WTC11 (cell line): ENCODE measurements around the gene PCDHB3. TPM values are rescaled to one million over a fixed set of nuclear protein-coding genes. Genes with fewer than 3 reads are reported as not detected.
A peak's percentile ranks its signal among the peaks of the same experiment; 100 is the strongest.

ENCODE experiments used
- ATAC-seq: fragments of 200-7000 bp; cut with Tn5 transposase; 2 replicates; pipeline ENCODE4 v1.10.0; 2021; ENCODE audit warnings: mild to moderate bottlenecking, moderate library complexity
- Bru-seq: library from RNA; stranded (reverse); fragments of 400-500 nt; gene quantifications from one replicate; lab custom pipeline; 2021; lab: Mats Ljungman, UMichigan
- CTCF ChIA-PET: fragments of 300-600 bp; sonication (Branson Sonifier 250); formaldehyde crosslinking; loops from one replicate; lab custom pipeline; 2021; ENCODE audit warnings: antibody characterized with exemption; lab: Charles Lee
- POLR2A ChIA-PET: fragments of 350-600 bp; sonication (Branson Sonifier 250); formaldehyde crosslinking; loops from one replicate; lab custom pipeline; 2021; ENCODE audit warnings: antibody characterized with exemption; lab: Charles Lee
- DNase-seq: peaks from one replicate; pipeline ENCODE4 v3.0.0; 2021; ENCODE audit warnings: low spot score
- H3K27ac Mint-ChIP-seq: 2 replicates; pipeline ENCODE4 v1.8.0; 2021; ENCODE audit warnings: mixed read lengths
- H3K27me3 Mint-ChIP-seq: 2 replicates; pipeline ENCODE4 v1.8.0; 2021; ENCODE audit warnings: low read depth, mild to moderate bottlenecking, moderate library complexity, mixed read lengths
- H3K36me3 Mint-ChIP-seq: 2 replicates; pipeline ENCODE4 v1.8.0; 2021; ENCODE audit warnings: mixed read lengths
- H3K4me1 Mint-ChIP-seq: 2 replicates; pipeline ENCODE4 v1.8.0; 2022; ENCODE audit warnings: mixed read lengths
- H3K4me3 Mint-ChIP-seq: 2 replicates; pipeline ENCODE4 v1.8.0; 2021; ENCODE audit warnings: mild to moderate bottlenecking, moderate library complexity, mixed read lengths
- H3K9me3 Mint-ChIP-seq: 2 replicates; pipeline ENCODE4 v1.8.0; 2021; ENCODE audit warnings: mixed read lengths
- AFF4 ChIP-seq: sonication (generic); formaldehyde crosslinking; IDR thresholded peaks from 2 replicates; pipeline ENCODE4 v1.8.1; 2023; ENCODE audit warnings: mild to moderate bottlenecking, missing genetic modification reagents, borderline replicate concordance
- ARID4B ChIP-seq: sonication (generic); formaldehyde crosslinking; IDR thresholded peaks from 2 replicates; pipeline ENCODE4 v1.8.0; 2023; ENCODE audit warnings: missing genetic modification reagents, mild to moderate bottlenecking, borderline replicate concordance
- ATF2 ChIP-seq: sonication (generic); formaldehyde crosslinking; IDR thresholded peaks from 2 replicates; pipeline ENCODE4 v1.8.1; 2022; ENCODE audit warnings: low read depth, missing genetic modification reagents, borderline replicate concordance
- CTCF ChIP-seq: fragments of 200-600 bp; IDR thresholded peaks from 2 replicates; pipeline ENCODE4 v1.8.0; 2022; ENCODE audit warnings: antibody characterized with exemption
- ERG ChIP-seq: fragments of 250-450 bp; sonication (Bioruptor Pico); IDR thresholded peaks from 2 replicates; pipeline ENCODE4 v1.8.0; 2021; ENCODE audit warnings: mild to moderate bottlenecking
- GABPB1 ChIP-seq: sonication (generic); formaldehyde crosslinking; IDR thresholded peaks from 2 replicates; pipeline ENCODE4 v1.8.1; 2023; ENCODE audit warnings: mild to moderate bottlenecking, missing genetic modification reagents
- JUN ChIP-seq: sonication (generic); formaldehyde crosslinking; IDR thresholded peaks from 2 replicates; pipeline ENCODE4 v1.8.0; 2023; ENCODE audit warnings: mild to moderate bottlenecking, missing genetic modification reagents
- SMAD4 ChIP-seq: sonication (generic); formaldehyde crosslinking; IDR thresholded peaks from 2 replicates; pipeline ENCODE4 v1.8.0; 2022; ENCODE audit warnings: mild to moderate bottlenecking, missing genetic modification reagents
- SOX15 ChIP-seq: fragments of 250-450 bp; sonication (Bioruptor Pico); IDR thresholded peaks from 2 replicates; pipeline ENCODE4 v1.9.0; 2021; ENCODE audit warnings: mild to moderate bottlenecking
- SP1 ChIP-seq: sonication (generic); formaldehyde crosslinking; conservative IDR thresholded peaks from 2 replicates; pipeline ENCODE4 v1.8.1; 2022; ENCODE audit warnings: missing genetic modification reagents
- USF1 ChIP-seq: sonication (generic); formaldehyde crosslinking; IDR thresholded peaks from 2 replicates; pipeline ENCODE4 v1.8.0; 2022; ENCODE audit warnings: mild to moderate bottlenecking, missing genetic modification reagents
- ZBTB21 ChIP-seq: sonication (generic); formaldehyde crosslinking; IDR thresholded peaks from 2 replicates; pipeline ENCODE4 v1.8.1; 2023; ENCODE audit warnings: mild to moderate bottlenecking, missing genetic modification reagents, borderline replicate concordance
- ZBTB43 ChIP-seq: sonication (generic); formaldehyde crosslinking; IDR thresholded peaks from 2 replicates; pipeline ENCODE4 v1.8.1; 2023; ENCODE audit warnings: mild to moderate bottlenecking, missing genetic modification reagents
- ZNF263 ChIP-seq: sonication (generic); formaldehyde crosslinking; IDR thresholded peaks from 2 replicates; pipeline ENCODE4 v1.8.1; 2022; ENCODE audit warnings: low read depth, mild to moderate bottlenecking, moderate library complexity, missing genetic modification reagents
- long read RNA-seq, 3 experiments: library from RNA in 1 of 3; library from capped mRNA in 1 of 3; library from polyadenylated mRNA in 1 of 3; unstranded in 2 of 3; stranded (forward) in 1 of 3; transcript quantifications; one replicate each; pipeline ENCODE4 v2.0.0, GENCODE V29; 2021
- total RNA-seq: library from RNA; stranded (reverse); gene quantifications from 3 replicates; pipeline ENCODE4 v1.2.3, GENCODE V29; 2021

Gene PCDHB3
- total RNA-seq (4.7 to 6.4 TPM (median 5.1 TPM) in 3 replicates), Bru-seq, nascent RNA (percentile 85 among the genes with signal in this experiment)
- long read RNA-seq, experiment 1, transcript PCDHB3-201 (1 exons, 3,355 nt) = major isoform, 10 of 10 reads
- long read RNA-seq, experiment 1, partial matches to known transcripts = 0 of 10 reads
- long read RNA-seq, experiment 1, other reads (novel, unspliced or antisense) = 0 of 10 reads
- long read RNA-seq, experiment 2, transcript PCDHB3-201 (1 exons, 3,355 nt) = major isoform, 5 of 5 reads
- long read RNA-seq, experiment 2, partial matches to known transcripts = 0 of 5 reads
- long read RNA-seq, experiment 2, other reads (novel, unspliced or antisense) = 0 of 5 reads
- long read RNA-seq, experiment 3 = 0 reads

- Mint-ChIP-seq H3K9me3 (peaks cover 3% of the 10 kb centered on the region; the same call in 1 of the 2 replicates), H3K4me1 (peaks cover 14% of the 10 kb centered on the region), H3K36me3 (peaks cover 35% of the 10 kb centered on the region), H3K4me3 (peak within 1 kb of the TSS; percentile 80), H3K27ac (peak within 1 kb of the TSS; percentile 98), H3K27me3 (no peaks in the 10 kb centered on the region)
- TF ChIP-seq JUN (CRISPR knock-in tag) = no peak
- peak; percentile 71 for TF ChIP-seq CTCF
- no peak for TF ChIP-seq ERG (CRISPR knock-in tag)
- ChIA-PET CTCF (interaction anchor here (0.7 to 1.3 kb wide), 8 partner anchors 14 to 464 kb away, joined by 3 to 7 read pairs (median 3); partner anchors contain the start of genes PCDHA12, PCDHB11 and PCDHB16), POLR2A (no interaction called here)
- peak; percentile 88 for DNase-seq
- ATAC-seq = peak; percentile 90
Observed at GRCh38 chr5:141100243-141100805, at the start of gene PCDHB3. PCDHB3 (plus strand) TSS chr5:141100473; CDS start chr5:141100650, 177 bp downstream.

GRCh38 chr5:141050622-141051520, 49.4 kb upstream of the PCDHB3 start, which contains the start of gene PCDHB1:
PCDHB1 (plus strand) TSS chr5:141051374; CDS start chr5:141051471, 97 bp downstream.
- ChIA-PET POLR2A (interaction anchor here (1.0 kb wide), 1 partner anchor 51 kb away, joined by 3 read pairs; no protein-coding TSS in a partner anchor), CTCF (interaction anchor here (0.5 to 3.4 kb wide), 22 partner anchors 10 to 516 kb away, joined by 3 to 39 read pairs (median 6); partner anchors contain the start of genes PCDHA1, PCDHA10, PCDHA11 and PCDHA12)
- Mint-ChIP-seq H3K27ac (peak within 1 kb of the TSS; percentile 73), H3K4me1 (peaks cover 13% of the 10 kb centered on the region), H3K36me3 (no peaks in the 10 kb centered on the region), H3K9me3 (peaks cover 7% of the 10 kb centered on the region), H3K27me3 (peaks cover 45% of the 10 kb centered on the region), H3K4me3 (peak within 1 kb of the TSS; percentile 82)
- peak; percentile 80 for ATAC-seq
- DNase-seq = peak; percentile 26
- TF ChIP-seq ZBTB43 (CRISPR knock-in tag) (no peak), SP1 (CRISPR knock-in tag) (no peak), USF1 (CRISPR knock-in tag) (0 out of 2 replicates have a peak, but pooled peaks have one; percentile 2), ZBTB21 (CRISPR knock-in tag) (no peak), GABPB1 (CRISPR knock-in tag) (no peak), ATF2 (CRISPR knock-in tag) (no peak), SOX15 (CRISPR knock-in tag) (no peak), ZNF263 (CRISPR knock-in tag) (no peak), SMAD4 (CRISPR knock-in tag) (no peak), ARID4B (CRISPR knock-in tag) (no peak), AFF4 (CRISPR knock-in tag) (0 out of 2 replicates have a peak, but pooled peaks have one; percentile 36)
